ENCODE data around the gene ZBTB21. TPM values are rescaled to one million over a fixed set of nuclear protein-coding genes. Genes with fewer than 3 reads are reported as not detected.
"Not testable (repeated sequence)": the region's sequence is repeated elsewhere in the genome, so short reads cannot be mapped to it uniquely, and the experiment has no call there.

Gene ZBTB21
- total RNA-seq, 3 donors from 2014 or later, result 15.2 to 18.1 (median 16.1) TPM

- Histone ChIP-seq H3K27ac (no peak overlapping the region), H3K27me3 (no peaks in the 10 kb centered on the region), H3K4me1 (no peaks in the 10 kb centered on the region), H3K9me3 (no peaks in the 10 kb centered on the region), H3K4me3 (no peak overlapping the region), H3K36me3 (no peaks in the 10 kb centered on the region)
- TF ChIP-seq CTCF (IDR thresholded peaks at IDR 0.05) (no peak), POLR2A (IDR thresholded peaks at IDR 0.05) (no peak), POLR2AphosphoS5 (IDR thresholded peaks at IDR 0.05) (no peak)
- DNase-seq (ENCODE audit: low spot score in 2 of 2), result no peak
- intact Hi-C loops (cut with DNase I; ENCODE audit: low total_unique reads), result no loop called here
Observed at GRCh38 chr21:41997657-41998056, 12.5 kb downstream of the ZBTB21 start.

GRCh38 chr21:41995577-41995976 is 14.6 kb downstream of the ZBTB21 start:
- no peaks in the 10 kb centered on the region for H3K27me3 ChIP-seq
- no peaks in the 10 kb centered on the region for H3K36me3 ChIP-seq
- no peak for TF ChIP-seq CTCF (IDR thresholded peaks at IDR 0.05)
- TF ChIP-seq POLR2A (IDR thresholded peaks at IDR 0.05), result no peak
- TF ChIP-seq POLR2AphosphoS5 (IDR thresholded peaks at IDR 0.05), result no peak
- intact Hi-C loops (cut with DNase I; ENCODE audit: low total_unique reads), result no loop called here
- DNase-seq (ENCODE audit: low spot score in 2 of 2), result no peak
- H3K27ac ChIP-seq, result no peak overlapping the region
- no peaks in the 10 kb centered on the region for H3K9me3 ChIP-seq
- H3K4me3 ChIP-seq, result no peak overlapping the region
- H3K4me1 ChIP-seq, result no peaks in the 10 kb centered on the region

GRCh38 chr21:41994613-41995012 is 15.5 kb downstream of the ZBTB21 start:
- H3K9me3 ChIP-seq; H3K4me1 ChIP-seq; H3K27me3 ChIP-seq; H3K4me3 ChIP-seq; intact Hi-C loops (cut with DNase I; ENCODE audit: low total_unique reads); DNase-seq (ENCODE audit: low spot score in 2 of 2); H3K27ac ChIP-seq; H3K36me3 ChIP-seq: not testable (repeated sequence)

- no peak overlapping the region for H3K4me3 ChIP-seq
- intact Hi-C loops (cut with DNase I; ENCODE audit: low total_unique reads), result no loop called here
- H3K27ac ChIP-seq, result no peak overlapping the region
- H3K27me3 ChIP-seq, result no peaks in the 10 kb centered on the region
- TF ChIP-seq CTCF (IDR thresholded peaks at IDR 0.05), result no peak
- TF ChIP-seq POLR2AphosphoS5 (IDR thresholded peaks at IDR 0.05), result no peak
- TF ChIP-seq POLR2A (IDR thresholded peaks at IDR 0.05), result no peak
- no peaks in the 10 kb centered on the region for H3K36me3 ChIP-seq
- H3K9me3 ChIP-seq, result no peaks in the 10 kb centered on the region
- no peaks in the 10 kb centered on the region for H3K4me1 ChIP-seq
- DNase-seq (ENCODE audit: low spot score in 2 of 2), result no peak
Observed at GRCh38 chr21:41993744-41994143, 16.4 kb downstream of the ZBTB21 start.

- Histone ChIP-seq H3K27ac (no peak overlapping the region), H3K27me3 (no peaks in the 10 kb centered on the region), H3K4me3 (no peak overlapping the region), H3K36me3 (no peaks in the 10 kb centered on the region), H3K9me3 (no peaks in the 10 kb centered on the region), H3K4me1 (no peaks in the 10 kb centered on the region)
- intact Hi-C loops (cut with DNase I; ENCODE audit: low total_unique reads), result no loop called here
- no peak for TF ChIP-seq CTCF (IDR thresholded peaks at IDR 0.05)
- no peak for TF ChIP-seq POLR2AphosphoS5 (IDR thresholded peaks at IDR 0.05)
- TF ChIP-seq POLR2A (IDR thresholded peaks at IDR 0.05), result no peak
- no peak for DNase-seq (ENCODE audit: low spot score in 2 of 2)
Observed at GRCh38 chr21:41992576-41992975, 17.6 kb downstream of the ZBTB21 start.

GRCh38 chr21:41991659-41992058 is 18.5 kb downstream of the ZBTB21 start:
- intact Hi-C loops (cut with DNase I; ENCODE audit: low total_unique reads), result no loop called here
- H3K9me3 ChIP-seq, result no peaks in the 10 kb centered on the region
- H3K27ac ChIP-seq, result no peak overlapping the region
- H3K27me3 ChIP-seq, result no peaks in the 10 kb centered on the region
- DNase-seq (ENCODE audit: low spot score in 2 of 2), result no peak
- H3K4me3 ChIP-seq, result no peak overlapping the region
- no peaks in the 10 kb centered on the region for H3K4me1 ChIP-seq
- TF ChIP-seq POLR2AphosphoS5 (IDR thresholded peaks at IDR 0.05) (no peak), CTCF (IDR thresholded peaks at IDR 0.05) (no peak), POLR2A (IDR thresholded peaks at IDR 0.05) (no peak)
- H3K36me3 ChIP-seq, result no peaks in the 10 kb centered on the region
